ENCODE data around the gene PHRF1.
A peak's percentile ranks its signal among the peaks of the same experiment; 100 is the strongest.

PHRF1 gene

DNA sequence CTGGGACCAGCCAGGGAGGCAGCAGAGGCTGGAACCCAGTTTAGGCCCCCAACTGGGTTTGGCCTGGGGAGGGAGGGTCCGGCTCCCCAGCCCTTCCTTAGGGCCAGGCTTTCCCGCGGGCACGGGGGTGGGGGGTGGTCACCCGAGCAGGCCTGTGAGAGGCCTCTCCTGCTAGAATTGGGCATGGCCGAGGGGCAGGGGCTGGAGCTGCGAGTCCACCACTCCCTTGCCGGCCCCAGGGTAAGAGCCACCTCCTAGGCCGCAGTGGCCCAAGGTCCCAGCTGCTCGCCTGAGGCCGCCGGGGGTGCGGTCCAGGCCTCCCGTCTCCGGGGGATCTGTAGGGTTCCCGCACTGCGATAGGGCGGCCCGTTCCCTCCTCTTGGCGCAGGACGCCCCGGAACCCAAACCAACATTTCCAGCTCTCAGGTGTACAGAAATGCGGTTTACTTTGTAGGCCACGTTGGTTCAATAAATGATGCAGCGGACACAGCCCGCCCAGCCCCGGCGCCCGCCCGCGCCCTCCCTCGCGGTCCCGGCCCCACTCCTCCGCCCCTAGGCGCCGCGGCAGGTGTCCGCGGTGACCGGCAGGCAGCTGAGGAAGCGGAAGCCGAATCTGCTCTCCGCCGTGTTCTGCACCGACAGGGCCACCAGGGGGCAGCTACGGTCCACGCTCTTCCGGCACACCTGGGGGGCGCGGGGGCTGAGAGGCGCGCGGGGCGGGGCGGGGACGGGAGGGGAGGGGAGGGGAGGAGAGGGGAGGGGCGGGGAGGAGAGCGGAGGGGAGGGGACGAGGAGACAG, 21.6 kb upstream of the PHRF1 start:
- H3K36me3 ChIP-seq (replicated peaks; ENCODE audit: low read depth, low read length), result no peaks in the 10 kb centered on the region
- H3K4me3 ChIP-seq (ENCODE audit: low read length), result peak overlapping the region; percentile 74
- peak overlapping the region; percentile 6; the same call in 1 of the 2 replicates for H2AFZ ChIP-seq (ENCODE audit: low read depth, low read length)
- H3K27ac ChIP-seq (ENCODE audit: low read length), result no peak overlapping the region
- no peaks in the 10 kb centered on the region for H3K79me2 ChIP-seq (ENCODE audit: low read length)
- peaks cover 13% of the 10 kb centered on the region; the same call in 1 of the 2 replicates for H3K4me1 ChIP-seq (ENCODE audit: low read length)
- H4K20me1 ChIP-seq (ENCODE audit: insufficient read depth, low read length), result no peaks in the 10 kb centered on the region
- peak overlapping the region; percentile 49 for H3K9ac ChIP-seq (ENCODE audit: low read length)
- no peaks in the 10 kb centered on the region for H3K27me3 ChIP-seq (ENCODE audit: low read depth, low read length)
- H3K9me3 ChIP-seq (ENCODE audit: insufficient read depth, low read length), result no peaks in the 10 kb centered on the region
- H3K4me2 ChIP-seq (ENCODE audit: low read length), result peak overlapping the region; percentile 82
- TF ChIP-seq EZH2phosphoT487 (IDR thresholded peaks at IDR 0.05; ENCODE audit: low read depth), result no peak
- TF ChIP-seq, protein P1, sequence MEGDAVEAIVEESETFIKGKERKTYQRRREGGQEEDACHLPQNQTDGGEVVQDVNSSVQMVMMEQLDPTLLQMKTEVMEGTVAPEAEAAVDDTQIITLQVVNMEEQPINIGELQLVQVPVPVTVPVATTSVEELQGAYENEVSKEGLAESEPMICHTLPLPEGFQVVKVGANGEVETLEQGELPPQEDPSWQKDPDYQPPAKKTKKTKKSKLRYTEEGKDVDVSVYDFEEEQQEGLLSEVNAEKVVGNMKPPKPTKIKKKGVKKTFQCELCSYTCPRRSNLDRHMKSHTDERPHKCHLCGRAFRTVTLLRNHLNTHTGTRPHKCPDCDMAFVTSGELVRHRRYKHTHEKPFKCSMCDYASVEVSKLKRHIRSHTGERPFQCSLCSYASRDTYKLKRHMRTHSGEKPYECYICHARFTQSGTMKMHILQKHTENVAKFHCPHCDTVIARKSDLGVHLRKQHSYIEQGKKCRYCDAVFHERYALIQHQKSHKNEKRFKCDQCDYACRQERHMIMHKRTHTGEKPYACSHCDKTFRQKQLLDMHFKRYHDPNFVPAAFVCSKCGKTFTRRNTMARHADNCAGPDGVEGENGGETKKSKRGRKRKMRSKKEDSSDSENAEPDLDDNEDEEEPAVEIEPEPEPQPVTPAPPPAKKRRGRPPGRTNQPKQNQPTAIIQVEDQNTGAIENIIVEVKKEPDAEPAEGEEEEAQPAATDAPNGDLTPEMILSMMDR (IDR thresholded peaks at IDR 0.05; ENCODE audit: low read depth, low read length), result peak; percentile 46

DNA sequence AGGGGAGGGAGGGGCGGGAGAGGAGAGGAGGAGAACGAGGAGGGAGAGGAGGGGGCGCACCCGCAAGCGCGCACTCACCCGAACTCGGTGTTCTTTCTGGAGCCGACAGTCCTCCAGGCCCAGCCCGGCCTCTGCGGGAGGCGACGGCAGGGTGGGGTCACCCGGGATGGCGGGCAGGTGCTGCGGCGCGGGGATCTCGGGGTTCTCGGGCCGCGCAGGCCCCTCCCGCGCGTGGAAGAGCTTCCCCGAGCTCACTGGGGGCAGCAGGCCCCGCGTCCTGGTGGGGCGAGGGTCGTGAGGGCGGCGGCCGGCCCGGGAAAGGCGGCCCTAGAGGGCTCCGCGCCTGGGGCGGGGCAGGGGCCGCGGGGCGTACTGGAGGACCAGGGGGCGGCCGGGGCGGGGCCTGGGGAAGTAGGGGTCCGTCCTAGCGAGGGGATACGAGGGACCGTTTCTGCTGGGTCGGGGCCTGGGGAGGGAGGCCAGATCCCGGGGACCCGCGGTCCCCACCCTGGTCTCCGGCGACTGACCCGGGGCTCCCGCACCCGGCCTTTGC, 21.0 kb upstream of the PHRF1 start:
- H3K4me3 ChIP-seq (ENCODE audit: low read length), result peak overlapping the region; percentile 74
- no peaks in the 10 kb centered on the region for H4K20me1 ChIP-seq (ENCODE audit: insufficient read depth, low read length)
- TF ChIP-seq, protein P1 (IDR thresholded peaks at IDR 0.05; ENCODE audit: low read depth, low read length), result no peak
- H3K4me2 ChIP-seq (ENCODE audit: low read length), result peak overlapping the region; percentile 82
- peaks cover 18% of the 10 kb centered on the region for H3K4me1 ChIP-seq (ENCODE audit: low read length)
- no peaks in the 10 kb centered on the region for H3K9me3 ChIP-seq (ENCODE audit: insufficient read depth, low read length)
- H3K27me3 ChIP-seq (ENCODE audit: low read depth, low read length), result no peaks in the 10 kb centered on the region
- H3K9ac ChIP-seq (ENCODE audit: low read length), result peak overlapping the region; percentile 37; the same call in 1 of the 2 replicates
- no peak overlapping the region for H3K27ac ChIP-seq (ENCODE audit: low read length)
- H3K36me3 ChIP-seq (replicated peaks; ENCODE audit: low read depth, low read length), result no peaks in the 10 kb centered on the region
- H3K79me2 ChIP-seq (ENCODE audit: low read length), result no peaks in the 10 kb centered on the region
- 0 out of 2 replicates have a peak overlapping the region, but pooled peaks have one; percentile 53 for H2AFZ ChIP-seq (ENCODE audit: low read depth, low read length)

DNA sequence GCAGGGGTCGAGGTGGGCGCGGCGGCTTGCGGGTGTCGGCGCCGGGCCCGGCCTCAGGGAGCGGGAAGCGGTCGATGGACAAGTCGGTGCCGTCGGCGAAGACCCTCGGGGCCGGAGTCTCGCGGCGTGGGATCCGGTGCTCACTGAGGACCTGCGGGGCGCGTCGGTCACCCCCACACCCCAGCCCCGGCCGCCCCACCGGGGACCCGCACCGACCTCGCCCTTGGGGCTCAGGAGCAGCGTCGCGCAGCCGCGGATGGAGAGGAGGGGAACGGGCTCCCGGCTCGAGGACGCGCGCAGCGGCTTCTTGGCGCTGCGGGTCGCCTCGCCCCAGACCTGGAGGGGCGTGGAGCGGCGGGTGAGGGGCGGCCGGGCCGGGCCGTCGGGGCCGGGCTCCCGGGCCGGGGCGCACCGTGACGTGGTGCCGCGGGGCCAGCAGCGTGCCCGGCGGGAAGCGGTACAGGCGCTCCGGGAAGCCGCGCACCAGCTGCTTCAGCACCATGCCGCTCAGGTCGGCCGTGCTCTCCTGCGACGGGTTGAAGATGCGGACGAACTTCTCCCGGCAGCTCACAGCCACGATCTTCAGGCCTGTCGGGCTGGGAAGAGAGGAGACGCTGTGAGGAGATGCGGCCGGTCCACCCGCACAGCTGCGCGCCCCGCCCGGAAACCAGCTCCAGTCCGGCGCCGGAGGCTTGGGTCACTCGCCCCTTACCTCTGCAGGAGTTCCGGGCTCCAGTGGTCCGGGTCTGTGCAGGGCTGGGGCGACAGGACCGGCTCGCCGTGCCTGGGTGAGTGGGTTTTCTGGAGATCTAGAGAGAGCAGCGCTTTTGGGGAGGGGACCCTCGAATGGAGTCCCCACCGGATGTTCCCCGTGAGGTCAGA, 20.2 kb upstream of the PHRF1 start:
- Histone ChIP-seq H3K27me3 (ENCODE audit: low read depth, low read length) (no peaks in the 10 kb centered on the region), H3K9me3 (ENCODE audit: insufficient read depth, low read length) (no peaks in the 10 kb centered on the region), H3K36me3 (replicated peaks; ENCODE audit: low read depth, low read length) (no peaks in the 10 kb centered on the region), H2AFZ (ENCODE audit: low read depth, low read length) (no peak overlapping the region), H3K4me2 (ENCODE audit: low read length) (no peak overlapping the region), H4K20me1 (ENCODE audit: insufficient read depth, low read length) (no peaks in the 10 kb centered on the region), H3K27ac (ENCODE audit: low read length) (no peak overlapping the region), H3K79me2 (ENCODE audit: low read length) (no peaks in the 10 kb centered on the region), H3K4me1 (ENCODE audit: low read length) (peaks cover 18% of the 10 kb centered on the region), H3K9ac (ENCODE audit: low read length) (no peak overlapping the region), H3K4me3 (ENCODE audit: low read length) (no peak overlapping the region)
- TF ChIP-seq, protein P1 (IDR thresholded peaks at IDR 0.05; ENCODE audit: low read depth, low read length), result no peak
- TF ChIP-seq EZH2phosphoT487 (IDR thresholded peaks at IDR 0.05; ENCODE audit: low read depth), result no peak

Data from OCI-LY3 (cell line).